ENCODE measurements around the gene SLC25A1. TPM values are rescaled to one million over a fixed set of nuclear protein-coding genes. Genes with fewer than 3 reads are reported as not detected.

SLC25A1 gene
- total RNA-seq, 1 experiment from 2014 or later, result 151 TPM

GRCh38 chr22:19180234-19180633, 1.7 kb upstream of the SLC25A1 start:
- no peak overlapping the region for H2AK5ac ChIP-seq (ENCODE audit: insufficient read length, low read length)
- H3K14ac ChIP-seq (ENCODE audit: insufficient read depth, low read length), result no peak overlapping the region
- H4K5ac ChIP-seq (ENCODE audit: insufficient read length, low read depth, low read length), result no peak overlapping the region
- Mint-ChIP-seq H3K9me3 (no peaks in the 10 kb centered on the region), H3K27me3 (ENCODE audit: low read depth) (no peaks in the 10 kb centered on the region), H3K4me1 (peaks cover 25 to 27% of the 10 kb centered on the region in 2 experiments), H3K27ac (no peak overlapping the region), H3K36me3 (ENCODE audit: insufficient read depth in 1 of 3, low read depth in 3 of 3) (peaks cover 0 to 15% (median 5%) of the 10 kb centered on the region in 3 experiments; a peak in 4 of 7 replicates), H3K4me3 (no peak overlapping the region)
- no peak overlapping the region for H3K4me2 ChIP-seq (ENCODE audit: insufficient read depth, insufficient read length, low read length)
- H2BK12ac ChIP-seq (ENCODE audit: insufficient read length, low read depth, low read length), result no peak overlapping the region
- H3K27me3 ChIP-seq (ENCODE audit: insufficient read depth, low read length), result no peaks in the 10 kb centered on the region
- no peak overlapping the region for H3K18ac ChIP-seq (ENCODE audit: insufficient read length, low read depth, low read length)
- no peak overlapping the region for H3K23ac ChIP-seq (ENCODE audit: insufficient read length, low read depth, low read length)
- H3K9me3 ChIP-seq (ENCODE audit: control insufficient read depth, low read depth, low read length), result no peaks in the 10 kb centered on the region
- H2BK15ac ChIP-seq (ENCODE audit: low read depth, low read length), result no peak overlapping the region
- H3K9ac ChIP-seq (ENCODE audit: extremely low read depth, insufficient read length, low read length), result no peak overlapping the region
- no peak overlapping the region for H3K27ac ChIP-seq (ENCODE audit: insufficient read length, low read depth, low read length)
- no peaks in the 10 kb centered on the region for H3K79me1 ChIP-seq (ENCODE audit: insufficient read depth, low read depth, low read length, poor library complexity, severe bottlenecking)
- H3K56ac ChIP-seq (ENCODE audit: insufficient read length, low read depth, low read length), result no peak overlapping the region
- H3K4me1 ChIP-seq (ENCODE audit: insufficient read depth, low read length), result no peaks in the 10 kb centered on the region; the same call in 1 of the 2 replicates
- no peak overlapping the region for H4K91ac ChIP-seq (ENCODE audit: insufficient read length, low read depth, low read length)
- no peak overlapping the region for H4K8ac ChIP-seq (replicated peaks; ENCODE audit: insufficient read length, low read depth, low read length)
- H3T11ph ChIP-seq (ENCODE audit: low read length), result no peak overlapping the region
- WGBS (ENCODE audit: extremely low coverage, insufficient read length, low lambda C conversion rate), result no CpG with 5 or more reads among the region's 9 CpGs
- no peak for DNase-seq
- H4K20me1 ChIP-seq (ENCODE audit: control insufficient read depth, insufficient read depth, insufficient read length), result peaks cover 2% of the 10 kb centered on the region
- H3K4ac ChIP-seq (ENCODE audit: low read depth, low read length), result no peak overlapping the region
- peaks cover 5% of the 10 kb centered on the region for H3K23me2 ChIP-seq (ENCODE audit: insufficient read length, low read depth, low read length, poor library complexity, severe bottlenecking)
- no peaks in the 10 kb centered on the region for H3K79me2 ChIP-seq (ENCODE audit: insufficient read depth, low read length)
- no peak overlapping the region for H2BK20ac ChIP-seq (ENCODE audit: low read depth, low read length, poor library complexity, severe bottlenecking)
- TF ChIP-seq CTCF (conservative IDR thresholded peaks at IDR 0.05), result no peak
- no peak overlapping the region for H2AFZ ChIP-seq (ENCODE audit: low read length)
- H2BK5ac ChIP-seq (ENCODE audit: insufficient read length, low read length), result no peak overlapping the region
- no peak overlapping the region for H2BK120ac ChIP-seq (ENCODE audit: low read depth, low read length, poor library complexity, severe bottlenecking)

Data from H9 (cell line).